Vagina (tissue), 2 donors: ENCODE data around the gene POU2F3.

Experiments used
- POLR2A ChIP-seq, 2 donors: fragments of 450-650 bp; IDR thresholded peaks; one replicate each; pipeline ENCODE4 v1.6.1; 2017; ENCODE audit warnings: antibody characterized with exemption in 2 of 2, mild to moderate bottlenecking in 2 of 2, moderate library complexity in 2 of 2
- POLR2AphosphoS5 ChIP-seq, 2 donors: sonication (generic); formaldehyde crosslinking; IDR thresholded peaks; one replicate each; pipeline ENCODE4 v1.9.0; 2017; ENCODE audit warnings: antibody characterized with exemption in 2 of 2, mild to moderate bottlenecking in 2 of 2, low read depth in 1 of 2; ENCODE audit not compliant: insufficient read depth in 1 of 2
- TF ChIP-seq, protein P1 (sequence below), 3 experiments: fragments of 450-650 bp in 2 of 3; fragments of 200-600 bp in 1 of 3; sonication (generic) in 1 of 3; IDR thresholded peaks; one replicate each; pipeline ENCODE4 v1.5.1; 2017 to 2019; ENCODE audit warnings: antibody characterized with exemption in 3 of 3, mild to moderate bottlenecking in 2 of 3, moderate library complexity in 2 of 3

DNA sequence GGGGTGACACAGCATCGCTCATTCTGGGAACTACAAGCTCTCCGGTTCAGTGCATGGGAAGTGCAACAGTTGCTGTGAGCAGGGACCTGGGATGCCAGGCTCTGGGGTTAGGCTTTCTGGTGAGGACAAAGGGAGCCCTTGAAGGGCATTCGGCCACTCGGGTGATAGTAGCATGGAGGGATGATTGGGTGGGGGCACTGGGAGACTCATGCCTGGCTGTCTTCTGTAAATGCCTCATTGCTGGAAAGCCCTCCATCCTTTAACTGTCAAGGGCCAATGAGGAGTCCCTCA lies 19.2 kb upstream of the POU2F3 start:
- TF ChIP-seq, protein P1, sequence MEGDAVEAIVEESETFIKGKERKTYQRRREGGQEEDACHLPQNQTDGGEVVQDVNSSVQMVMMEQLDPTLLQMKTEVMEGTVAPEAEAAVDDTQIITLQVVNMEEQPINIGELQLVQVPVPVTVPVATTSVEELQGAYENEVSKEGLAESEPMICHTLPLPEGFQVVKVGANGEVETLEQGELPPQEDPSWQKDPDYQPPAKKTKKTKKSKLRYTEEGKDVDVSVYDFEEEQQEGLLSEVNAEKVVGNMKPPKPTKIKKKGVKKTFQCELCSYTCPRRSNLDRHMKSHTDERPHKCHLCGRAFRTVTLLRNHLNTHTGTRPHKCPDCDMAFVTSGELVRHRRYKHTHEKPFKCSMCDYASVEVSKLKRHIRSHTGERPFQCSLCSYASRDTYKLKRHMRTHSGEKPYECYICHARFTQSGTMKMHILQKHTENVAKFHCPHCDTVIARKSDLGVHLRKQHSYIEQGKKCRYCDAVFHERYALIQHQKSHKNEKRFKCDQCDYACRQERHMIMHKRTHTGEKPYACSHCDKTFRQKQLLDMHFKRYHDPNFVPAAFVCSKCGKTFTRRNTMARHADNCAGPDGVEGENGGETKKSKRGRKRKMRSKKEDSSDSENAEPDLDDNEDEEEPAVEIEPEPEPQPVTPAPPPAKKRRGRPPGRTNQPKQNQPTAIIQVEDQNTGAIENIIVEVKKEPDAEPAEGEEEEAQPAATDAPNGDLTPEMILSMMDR (IDR thresholded peaks at IDR 0.05): no peak
- TF ChIP-seq POLR2AphosphoS5 (IDR thresholded peaks at IDR 0.05; ENCODE audit: insufficient read depth in 1 of 2, low read depth in 1 of 2) (no peak), POLR2A (IDR thresholded peaks at IDR 0.05) (no peak)
